GM10248 (cell line): ENCODE results near the gene WT1.

ENCODE experiments used
- CTCF ChIA-PET: fragments of 300-600 bp; sonication (Branson Sonifier 250); formaldehyde crosslinking; extraction: SDS; loops from one replicate; lab custom pipeline; 2021; ENCODE audit warnings: antibody characterized with exemption; lab: Yijun Ruan, JAX
- POLR2A ChIA-PET: fragments of 350-650 bp; sonication (Branson Sonifier 250); formaldehyde crosslinking; extraction: SDS; loops from one replicate; lab custom pipeline; 2020; ENCODE audit warnings: antibody characterized with exemption; lab: Yijun Ruan, JAX
- DNase-seq: peaks from one replicate; pipeline ENCODE4 v3.0.0; 2012; ENCODE audit errors: extremely low spot score
- CTCF ChIP-seq: IDR thresholded peaks from 2 replicates; pipeline ENCODE4 v1.5.1; 2012; ENCODE audit warnings: mild to moderate bottlenecking, low read depth; ENCODE audit errors: extremely low read depth, missing control alignments, control extremely low read depth

Gene WT1

GRCh38 chr11:32402836-32403235 is 32.5 kb downstream of the WT1 start:
- ChIA-PET CTCF (interaction anchor here (0.7 to 1.2 kb wide), 4 partner anchors 15 to 739 kb away, joined by 3 to 4 read pairs (median 3); no protein-coding TSS in a partner anchor), POLR2A (no interaction called here)
- TF ChIP-seq CTCF = no peak
- DNase-seq = no peak

- DNase-seq = no peak
- ChIA-PET POLR2A (no interaction called here), CTCF (no interaction called here)
- TF ChIP-seq CTCF = no peak
Measured at GRCh38 chr11:32400670-32401369, 34.5 kb downstream of the WT1 start.

GRCh38 chr11:32400196-32400595 is 35.1 kb downstream of the WT1 start:
- ChIA-PET POLR2A (no interaction called here), CTCF (interaction anchor here (1.3 kb wide), 1 partner anchor 11 kb away, joined by 3 read pairs; no protein-coding TSS in a partner anchor)
- DNase-seq = no peak
- TF ChIP-seq CTCF = no peak

GRCh38 chr11:32396991-32397390 is 38.3 kb downstream of the WT1 start:
- POLR2A ChIA-PET = no interaction called here
- DNase-seq = no peak
- CTCF ChIA-PET = no interaction called here
- no peak for TF ChIP-seq CTCF

GRCh38 chr11:32396331-32396730 is 39.0 kb downstream of the WT1 start:
- CTCF ChIA-PET = interaction anchor here (0.7 to 0.9 kb wide), 2 partner anchors 9 to 18 kb away, joined by 3 read pairs; no protein-coding TSS in a partner anchor

GRCh38 chr11:32395127-32395526 is 40.2 kb downstream of the WT1 start:
- ChIA-PET POLR2A (no interaction called here), CTCF (no interaction called here)
- no peak for TF ChIP-seq CTCF
- no peak for DNase-seq

More at GRCh38 chr11:32396331-32396730, 39.0 kb downstream of the WT1 start:
- DNase-seq = no peak
- TF ChIP-seq CTCF = no peak
- POLR2A ChIA-PET = no interaction called here

GRCh38 chr11:32392840-32393239 is 42.5 kb downstream of the WT1 start:
- no peak for DNase-seq
- ChIA-PET CTCF (no interaction called here), POLR2A (no interaction called here)
- no peak for TF ChIP-seq CTCF
